Measurements from ENCODE around the gene FGF16. TPM values are rescaled to one million over a fixed set of nuclear protein-coding genes. Genes with fewer than 3 reads are reported as not detected.
"Not testable (repeated sequence)": the region's sequence is repeated elsewhere in the genome, so short reads cannot be mapped to it uniquely, and the experiment has no call there.

The FGF16 gene
- total RNA-seq, 1 experiment from 2014 or later = not detected

DNA sequence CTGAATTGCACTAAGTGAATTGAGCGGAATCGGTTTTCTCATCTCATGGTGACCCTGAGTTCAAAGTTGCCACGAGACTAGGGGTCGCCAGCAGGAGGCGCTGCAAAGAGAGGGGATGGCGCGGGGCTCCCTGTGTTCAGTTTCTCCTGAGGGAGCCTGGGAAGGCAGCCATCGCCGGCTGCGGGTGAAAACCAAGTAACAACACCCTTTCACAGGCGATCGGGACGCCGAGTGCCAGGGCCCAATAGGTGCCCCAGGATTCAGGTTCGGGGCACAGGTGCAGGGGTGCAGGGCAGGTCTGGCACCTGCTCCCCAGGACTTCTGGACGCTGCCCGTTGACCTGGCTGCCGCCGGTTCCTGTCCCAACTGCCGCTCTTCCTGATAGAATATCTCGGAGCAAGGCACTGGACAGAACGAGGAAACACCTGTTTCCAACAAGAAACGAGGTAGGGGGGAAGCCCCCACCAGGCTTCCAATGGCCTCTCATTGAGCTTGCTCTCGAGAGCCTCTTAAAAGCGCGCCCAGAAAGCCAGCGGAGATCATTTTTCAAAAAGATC, 1.1 kb upstream of the FGF16 start:
- no peak for DNase-seq (ENCODE audit: extremely low read depth, low read depth)

DNA sequence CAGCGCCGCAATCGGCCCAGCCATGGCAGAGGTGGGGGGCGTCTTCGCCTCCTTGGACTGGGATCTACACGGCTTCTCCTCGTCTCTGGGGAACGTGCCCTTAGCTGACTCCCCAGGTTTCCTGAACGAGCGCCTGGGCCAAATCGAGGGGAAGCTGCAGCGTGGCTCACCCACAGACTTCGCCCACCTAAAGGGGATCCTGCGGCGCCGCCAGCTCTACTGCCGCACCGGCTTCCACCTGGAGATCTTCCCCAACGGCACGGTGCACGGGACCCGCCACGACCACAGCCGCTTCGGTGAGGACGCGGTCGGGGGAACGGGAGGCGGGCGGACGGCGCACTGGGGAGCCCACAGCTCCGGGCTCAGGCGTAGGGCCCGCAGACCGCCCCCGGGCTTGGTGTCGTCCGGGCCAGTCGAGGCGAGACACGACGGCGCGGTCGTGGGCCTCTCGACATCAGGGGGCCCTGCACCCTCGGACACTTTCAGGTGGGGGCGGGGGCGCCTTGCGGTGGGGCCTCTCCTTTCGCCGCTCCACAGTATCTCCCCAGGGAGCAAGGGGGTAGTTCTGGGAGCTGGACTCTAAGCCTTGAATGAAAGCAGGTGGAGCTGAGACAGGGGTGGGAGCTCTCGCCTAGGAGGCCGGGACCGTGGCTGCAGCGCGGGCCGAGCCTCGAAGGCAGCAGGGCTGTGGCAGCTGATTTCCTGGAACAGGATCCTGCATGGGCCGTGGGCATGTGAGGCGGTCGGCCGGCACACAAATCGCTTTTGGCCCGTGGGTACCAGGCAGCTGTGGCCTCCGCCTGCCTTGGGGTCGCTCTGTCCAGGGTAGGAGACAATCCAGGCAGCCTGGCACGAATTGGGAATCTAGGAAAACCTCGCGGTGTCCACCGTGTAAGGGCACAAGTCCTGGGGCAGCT, 722 bp downstream of the FGF16 start:
- no peak for DNase-seq (ENCODE audit: extremely low read depth, low read depth)

DNA sequence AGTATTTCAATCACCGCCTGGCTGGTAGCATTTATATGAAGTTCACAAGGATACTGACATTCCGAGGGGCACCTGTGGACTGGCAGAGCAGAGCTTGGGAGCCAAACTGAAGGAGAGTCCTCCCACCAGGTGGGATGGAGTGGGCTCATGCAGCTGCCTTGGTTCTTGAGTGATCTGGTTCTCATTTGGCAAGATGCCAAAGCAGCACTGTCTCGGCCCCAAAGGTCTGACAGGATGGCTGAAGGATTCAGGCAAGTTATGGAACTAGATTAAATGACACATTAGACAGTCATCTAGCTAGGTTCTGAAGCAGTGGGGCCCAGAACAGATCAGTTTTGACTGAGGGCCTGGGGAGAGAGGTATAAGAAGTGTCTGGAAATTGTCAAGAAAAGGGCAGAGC, 3.2 kb downstream of the FGF16 start:
- DNase-seq (ENCODE audit: extremely low read depth, low read depth) = no peak

DNA sequence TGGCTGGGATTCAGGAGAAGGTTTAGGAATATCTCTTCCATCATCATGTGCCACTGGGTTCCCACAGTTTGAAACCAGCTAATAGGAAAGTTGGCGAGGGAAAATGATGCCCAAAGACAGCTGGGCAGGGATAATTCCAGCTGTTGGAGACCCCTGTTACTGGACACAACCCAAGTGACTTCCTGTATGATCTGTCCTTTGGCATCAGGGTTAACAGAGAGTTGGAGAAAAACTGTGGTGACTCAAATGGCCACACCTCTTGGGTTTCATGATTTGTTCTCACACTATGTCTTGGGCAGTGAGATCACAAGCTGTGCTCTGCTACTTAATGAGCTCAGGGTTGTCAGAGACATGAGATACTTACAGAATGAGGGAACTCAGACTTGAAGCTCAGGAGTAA, 3.8 kb downstream of the FGF16 start:
- DNase-seq (ENCODE audit: extremely low read depth, low read depth) = no peak

DNA sequence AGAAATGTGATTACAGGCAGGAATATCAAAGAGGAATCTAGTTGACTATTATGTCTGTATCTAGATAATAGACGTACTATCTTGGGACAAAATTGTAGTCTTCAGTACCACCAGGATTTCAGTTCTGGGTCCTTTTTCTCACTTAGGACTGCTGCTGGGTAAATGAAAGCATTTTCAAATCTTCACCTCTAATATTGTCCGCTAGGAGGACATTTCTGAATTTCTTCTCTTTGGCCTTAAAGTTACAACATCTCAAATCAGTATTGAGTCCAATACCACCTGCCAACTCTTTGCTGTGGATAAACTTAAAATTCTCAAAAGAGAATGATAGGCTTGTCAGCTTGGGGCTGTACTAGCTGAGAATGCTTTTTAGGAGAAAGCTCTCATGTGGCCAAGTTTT, 6.0 kb downstream of the FGF16 start:
- DNase-seq (ENCODE audit: extremely low read depth, low read depth) = no peak

DNA sequence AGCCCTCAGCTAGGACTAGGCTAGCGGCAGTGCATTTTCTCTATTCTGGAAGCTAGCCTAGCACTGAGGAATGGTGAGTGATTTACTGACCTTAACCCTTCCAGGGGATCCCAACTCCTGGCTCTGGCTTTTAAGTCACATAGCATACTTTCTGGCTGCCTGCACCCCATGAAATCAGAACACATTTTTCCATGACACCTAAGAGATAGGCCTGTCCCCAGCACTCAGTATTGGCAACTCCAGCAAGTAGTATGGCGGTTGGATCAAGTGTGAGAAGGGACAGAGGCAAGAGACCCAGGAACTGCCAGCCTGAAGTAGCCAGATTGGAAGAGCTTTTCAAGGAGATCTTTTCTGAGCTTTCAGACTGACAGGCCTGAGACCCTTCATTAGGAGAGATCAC, 8.2 kb downstream of the FGF16 start:
- DNase-seq (ENCODE audit: extremely low read depth, low read depth) = no peak

DNA sequence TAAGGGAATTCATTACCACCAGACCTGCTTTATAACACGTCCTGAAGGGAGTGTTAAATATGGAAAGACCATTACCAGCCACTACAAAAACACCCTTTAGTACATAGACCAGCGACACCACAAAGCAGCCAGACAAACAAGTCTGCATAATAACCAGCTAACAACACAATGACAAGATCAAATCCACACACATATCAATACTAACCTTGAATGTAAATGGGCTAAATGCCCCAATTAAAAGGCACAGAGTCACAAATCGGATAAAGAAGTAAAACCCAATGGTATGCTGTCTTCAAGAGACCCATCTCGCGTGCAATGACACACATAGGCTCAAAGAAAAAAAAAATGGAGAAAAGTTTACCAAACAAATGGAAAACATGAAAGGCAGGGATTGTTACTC, 36.9 kb downstream of the FGF16 start:
- DNase-seq (ENCODE audit: extremely low read depth, low read depth) = no peak

DNA sequence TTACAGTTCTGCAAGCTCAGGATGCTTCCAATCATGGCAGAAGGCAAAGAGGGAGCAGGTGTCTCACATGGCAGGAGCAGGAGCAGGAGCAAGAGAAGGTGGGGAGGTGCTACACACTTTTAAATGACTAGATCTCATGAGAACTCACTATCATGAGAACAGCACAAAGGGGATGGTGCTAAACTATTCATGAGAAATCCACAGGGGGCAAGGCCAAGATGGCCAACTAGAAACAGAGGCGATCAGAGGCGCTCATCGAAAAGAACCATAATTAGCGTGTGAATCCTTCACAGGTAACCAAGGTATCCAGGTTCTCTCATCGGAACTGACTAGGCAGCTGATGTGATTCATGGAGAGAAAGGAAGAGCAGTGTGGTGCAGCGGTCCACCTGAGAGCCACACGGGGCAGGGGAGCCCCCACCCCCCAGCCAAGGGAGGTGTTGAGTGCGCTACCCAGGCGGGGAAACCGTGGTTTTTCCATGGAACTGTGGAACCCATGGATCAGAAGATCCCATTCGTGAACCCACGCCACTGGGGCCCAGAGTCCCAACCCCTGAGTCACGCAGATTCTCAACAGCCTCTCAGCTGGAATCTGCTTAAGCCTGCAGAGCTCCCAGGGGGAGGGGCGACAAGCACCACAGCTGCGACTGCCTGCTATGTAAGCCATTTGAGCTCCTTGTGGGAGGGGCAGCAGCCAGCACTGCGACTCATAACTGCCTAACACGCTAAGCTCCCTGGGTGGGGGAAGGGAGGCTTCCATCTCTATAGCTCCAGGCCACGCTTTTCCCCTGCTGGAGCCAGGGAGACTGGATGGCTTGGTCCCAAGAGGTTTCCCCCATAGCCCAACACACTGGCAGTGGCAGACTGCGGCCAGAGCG, 46.7 kb downstream of the FGF16 start:
- no peak for DNase-seq (ENCODE audit: extremely low read depth, low read depth)

DNA sequence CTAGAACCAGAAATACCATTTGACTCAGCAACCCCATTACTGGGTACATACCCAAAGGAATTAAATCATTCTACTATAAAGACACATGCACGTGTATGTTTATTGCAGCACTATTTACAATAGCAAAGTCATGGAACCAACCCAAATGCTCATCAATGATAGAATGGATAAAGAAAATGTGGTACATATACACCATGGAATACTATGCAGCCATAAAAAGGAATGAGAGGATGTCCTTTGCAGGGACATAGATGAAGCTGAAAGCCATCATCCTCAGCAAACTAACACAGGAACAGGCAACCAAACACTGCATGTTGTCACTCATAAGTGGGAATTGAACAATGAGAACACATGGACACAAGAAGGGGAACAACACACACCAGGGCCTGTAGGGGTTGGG, 53.0 kb downstream of the FGF16 start:
- DNase-seq (ENCODE audit: extremely low read depth, low read depth) = not testable (repeated sequence)

DNA sequence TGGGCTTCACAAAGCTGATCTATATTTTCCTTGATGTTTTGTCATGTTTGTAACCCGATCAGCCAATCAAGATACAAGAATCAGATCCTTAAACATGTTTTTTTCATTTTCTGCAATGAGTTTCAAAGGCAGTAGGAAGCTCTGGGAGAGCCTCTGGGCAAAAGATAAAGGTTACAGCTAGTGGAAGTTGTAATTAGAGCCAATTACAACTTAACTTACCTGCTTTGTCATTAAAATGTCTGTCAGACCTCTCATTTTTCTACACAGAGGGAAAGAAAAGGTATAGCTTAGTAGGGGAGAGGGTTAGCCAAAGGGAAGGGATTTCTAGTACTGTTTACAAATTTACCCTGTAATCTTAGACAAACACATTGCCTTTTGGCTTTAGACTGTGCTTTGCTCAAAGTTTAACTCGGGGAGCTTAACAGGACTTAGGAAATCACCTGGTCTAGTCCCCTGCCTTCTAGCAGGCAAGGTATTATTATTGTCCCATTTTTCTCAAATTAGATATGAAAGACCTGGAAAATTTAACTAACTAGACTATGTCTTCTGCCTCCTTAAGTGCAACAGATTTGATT, 55.8 kb downstream of the FGF16 start:
- no peak for DNase-seq (ENCODE audit: extremely low read depth, low read depth)

DNA sequence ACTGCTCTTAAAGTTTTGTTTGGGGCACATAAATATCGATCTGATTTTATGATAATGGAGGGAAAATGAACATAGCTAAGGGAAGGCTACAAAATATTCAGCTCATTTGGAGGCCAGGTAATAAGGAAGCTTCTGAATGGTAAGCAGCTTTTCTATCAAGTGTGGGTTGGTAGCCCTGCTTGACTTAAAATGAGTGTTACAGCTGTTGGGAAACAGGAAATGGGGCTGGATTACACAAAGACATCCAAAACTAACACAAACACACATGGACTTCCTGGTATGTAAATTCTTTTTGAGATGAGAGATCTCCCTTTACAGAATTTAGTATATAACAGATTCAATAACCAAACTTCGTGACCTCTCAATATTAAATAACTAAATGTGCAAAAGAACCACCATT, 58.0 kb downstream of the FGF16 start:
- no peak for DNase-seq (ENCODE audit: extremely low read depth, low read depth)

All from NCI-H460 (cell line).